HG03575 (cell line): ENCODE measurements around the gene FAM222B.

ENCODE experiments used
- ATAC-seq: cut with Tn5 transposase; IDR thresholded peaks from one replicate; pipeline ENCODE4 v1.9.1; 2021; ENCODE audit not compliant: unreplicated experiment, insufficient number of reproducible peaks, low FRiP score; ENCODE audit errors: extremely low read depth

Gene FAM222B

DNA sequence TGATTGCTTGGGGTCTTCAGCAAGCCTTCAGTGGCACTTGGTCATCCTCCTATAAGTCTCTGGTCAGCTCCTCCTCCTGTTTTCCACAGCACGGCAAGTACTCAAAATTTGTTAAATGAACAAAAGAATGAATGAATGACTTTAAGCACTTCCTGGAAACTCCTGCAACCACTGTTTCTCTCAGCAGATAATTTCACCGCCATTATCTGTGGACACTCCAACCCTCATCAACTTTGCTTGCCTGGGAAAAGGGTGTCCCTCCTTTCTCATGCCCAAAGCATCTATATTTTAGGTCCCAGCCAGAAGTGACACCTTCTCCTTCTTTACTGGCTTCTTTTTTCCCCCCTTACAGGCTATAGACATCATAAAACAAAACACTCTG, 135.3 kb downstream of the FAM222B start:
- ATAC-seq = no peak

DNA sequence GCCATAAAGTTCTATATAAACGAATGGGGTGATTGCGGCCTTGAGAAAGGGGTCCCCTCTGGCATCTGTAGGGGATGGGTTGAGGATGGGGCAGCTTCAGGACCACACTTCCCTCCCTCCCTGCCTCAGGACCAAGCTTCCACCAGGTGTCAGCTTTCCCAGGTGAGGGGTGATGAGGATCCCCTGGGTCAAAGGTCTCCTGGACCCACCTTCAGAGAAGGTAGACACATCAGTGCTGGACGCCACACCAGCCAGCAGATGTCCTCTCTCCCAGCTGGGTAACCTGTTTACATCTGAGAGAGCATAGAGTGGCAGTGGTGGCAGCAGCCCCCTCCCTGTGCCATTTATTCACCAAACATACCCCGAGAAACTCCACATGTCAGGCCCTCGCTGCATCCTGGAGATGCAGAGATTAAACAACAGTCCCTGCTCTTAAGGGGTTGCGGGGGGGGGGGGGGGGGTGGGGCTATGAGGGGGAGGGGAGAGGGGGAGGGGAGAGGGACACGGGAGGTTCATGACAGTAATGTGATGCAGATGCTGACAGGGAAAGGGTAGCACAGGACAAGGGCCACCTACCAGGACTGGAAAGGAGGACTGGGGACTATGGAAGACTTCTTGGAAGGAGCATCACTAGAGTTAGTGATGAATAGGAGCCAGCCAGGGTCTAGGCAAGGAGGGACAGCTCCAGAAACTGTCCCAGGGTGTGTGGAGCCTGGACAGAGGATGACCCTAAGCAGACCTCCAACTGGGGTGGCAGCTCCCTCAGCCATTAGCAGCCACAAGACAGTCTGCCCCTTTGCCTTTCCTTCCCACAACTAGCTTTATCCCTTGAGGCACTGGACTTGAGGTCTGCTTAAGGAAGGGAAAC, 135.9 kb downstream of the FAM222B start:
- ATAC-seq = no peak
